ES-I3 (cell line): Measurements from ENCODE around the gene PHACTR4.
A peak's percentile ranks its signal among the peaks of the same experiment; 100 is the strongest.

Source experiments
- H3K36me3 ChIP-seq: 2 replicates; pipeline ENCODE4 v1.6.1; 2013; ENCODE audit warnings: mild to moderate bottlenecking, low read length, control low read depth, moderate library complexity; ENCODE audit not compliant: insufficient read depth
- H3K4me1 ChIP-seq: 2 replicates; pipeline ENCODE4 v1.6.1; 2013; ENCODE audit warnings: mild to moderate bottlenecking, control low read depth, low read length; ENCODE audit not compliant: insufficient read depth
- H3K9ac ChIP-seq: 2 replicates; pipeline ENCODE4 v1.6.1; 2013; ENCODE audit warnings: low read depth, mild to moderate bottlenecking, low read length, moderate library complexity
- H3K9me3 ChIP-seq: 2 replicates; pipeline ENCODE4 v1.6.1; 2013; ENCODE audit warnings: mild to moderate bottlenecking, low read length, moderate library complexity; ENCODE audit not compliant: control insufficient read depth, insufficient read depth

The PHACTR4 gene

DNA sequence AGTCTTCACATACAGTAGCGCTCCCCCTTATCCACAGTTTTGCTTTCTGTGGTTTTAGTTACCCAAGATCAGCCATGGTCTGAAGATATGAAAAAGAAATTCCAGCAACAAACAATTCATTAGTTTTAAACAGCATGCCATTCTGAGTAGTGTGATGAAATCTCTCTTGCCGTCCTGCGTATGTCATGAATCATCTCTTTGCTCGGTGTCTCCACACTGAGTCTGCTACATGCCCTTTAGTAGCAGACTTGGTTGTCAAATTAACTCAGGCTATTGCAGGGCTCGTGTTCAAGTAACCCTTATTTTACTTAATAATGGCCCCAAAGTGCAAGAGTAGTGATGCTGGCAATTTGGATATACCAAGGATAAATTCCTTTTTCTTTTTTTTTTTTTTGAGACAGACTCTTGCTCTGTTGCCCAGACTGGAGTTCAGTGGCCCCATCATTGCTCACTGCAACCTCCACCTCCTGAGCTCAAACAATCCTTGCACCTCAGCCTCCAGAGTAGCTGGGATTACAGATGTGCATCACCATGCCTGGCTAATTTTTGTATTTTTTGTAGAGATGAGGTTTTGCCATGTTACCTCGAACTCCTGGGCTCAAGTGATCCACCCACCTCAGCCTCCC, 22.6 kb downstream of the PHACTR4 start:
- Histone ChIP-seq H3K9ac (no peak overlapping the region), H3K36me3 (no peaks in the 10 kb centered on the region), H3K9me3 (no peaks in the 10 kb centered on the region), H3K4me1 (no peaks in the 10 kb centered on the region)

DNA sequence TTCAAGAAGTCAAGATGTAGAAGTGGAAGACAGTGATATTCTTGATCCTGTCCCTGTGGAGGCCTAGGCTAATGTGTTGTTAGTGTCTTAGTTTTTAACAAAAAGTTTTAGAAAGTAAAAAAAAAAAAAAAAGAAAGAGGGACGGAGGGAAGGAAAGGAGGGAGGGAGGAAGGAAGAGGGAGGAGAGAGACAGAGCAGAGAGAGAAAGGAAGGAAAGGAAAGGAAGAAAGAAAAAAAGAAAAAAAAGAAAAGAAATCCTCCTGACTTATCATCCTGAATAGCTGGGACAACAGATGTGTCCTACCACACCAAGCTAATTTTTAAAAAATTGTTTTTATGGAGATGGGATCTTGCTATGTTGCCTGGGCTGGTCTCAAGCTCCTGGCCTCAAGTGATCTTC, 24.6 kb downstream of the PHACTR4 start:
- Histone ChIP-seq H3K9me3 (no peaks in the 10 kb centered on the region), H3K4me1 (no peaks in the 10 kb centered on the region; the same call in 1 of the 2 replicates), H3K9ac (no peak overlapping the region), H3K36me3 (no peaks in the 10 kb centered on the region)

DNA sequence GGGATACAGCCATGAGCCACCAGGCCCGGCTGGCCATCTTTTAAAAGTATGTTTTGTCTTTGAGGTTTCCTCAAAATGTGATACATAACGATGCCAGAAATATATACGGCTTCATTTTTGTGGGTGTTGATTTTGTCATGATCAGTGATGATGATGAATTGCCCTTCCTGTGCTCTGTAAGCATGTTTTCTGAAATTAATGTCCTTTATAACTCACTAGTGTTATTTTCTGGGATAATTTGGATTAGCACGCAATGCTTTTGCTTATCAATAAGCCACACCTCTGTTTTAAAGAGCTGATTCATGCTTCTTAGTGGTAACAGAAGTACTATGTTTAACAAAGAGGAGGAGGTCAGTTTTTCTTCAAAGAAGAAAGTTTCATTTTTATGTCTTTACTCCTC, 25.6 kb downstream of the PHACTR4 start:
- no peaks in the 10 kb centered on the region for H3K36me3 ChIP-seq
- H3K9me3 ChIP-seq = no peaks in the 10 kb centered on the region
- H3K4me1 ChIP-seq = peaks cover 5% of the 10 kb centered on the region; the same call in 1 of the 2 replicates
- no peak overlapping the region for H3K9ac ChIP-seq

DNA sequence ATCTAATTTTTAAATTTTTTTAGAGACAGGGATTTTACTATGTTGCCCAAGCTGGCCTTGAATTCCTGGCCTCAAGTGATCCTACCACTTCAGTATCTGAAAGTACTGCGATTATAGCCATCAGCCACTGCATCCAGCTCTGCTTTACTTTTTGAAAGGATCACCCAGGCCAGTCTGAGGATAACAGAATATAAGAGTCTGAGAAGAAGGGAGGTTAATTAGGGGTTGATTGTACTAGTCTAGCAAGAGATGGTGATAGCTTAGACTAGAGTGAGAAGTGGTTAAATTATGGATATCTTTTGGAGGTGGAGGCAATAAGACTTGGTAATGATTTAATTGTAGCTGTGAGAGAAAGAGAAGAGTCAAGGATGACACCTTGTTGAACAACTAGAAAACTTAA, 32.2 kb downstream of the PHACTR4 start:
- peaks cover 5% of the 10 kb centered on the region for H3K4me1 ChIP-seq
- H3K9ac ChIP-seq = no peak overlapping the region
- H3K36me3 ChIP-seq = no peaks in the 10 kb centered on the region
- no peaks in the 10 kb centered on the region for H3K9me3 ChIP-seq

DNA sequence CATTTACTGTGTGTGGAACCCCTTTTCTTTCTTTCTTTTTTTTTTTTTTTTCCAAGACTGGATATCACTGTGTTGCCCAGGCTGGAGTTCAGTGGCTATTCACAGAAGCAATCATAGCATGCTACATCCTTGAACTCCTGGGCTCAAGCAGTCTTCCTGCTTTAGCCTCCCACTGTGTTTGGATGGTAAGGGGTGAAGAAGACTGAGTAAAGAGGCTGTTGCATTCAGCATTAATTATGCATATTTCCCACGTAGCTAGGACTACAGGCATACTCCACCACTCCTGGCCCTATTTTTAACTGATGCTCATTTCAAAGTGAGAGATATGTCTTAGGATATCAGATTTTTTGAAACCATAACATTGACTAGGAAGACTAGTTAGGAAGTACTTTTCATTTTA, 39.5 kb downstream of the PHACTR4 start:
- H3K36me3 ChIP-seq = no peaks in the 10 kb centered on the region
- no peaks in the 10 kb centered on the region for H3K9me3 ChIP-seq

DNA sequence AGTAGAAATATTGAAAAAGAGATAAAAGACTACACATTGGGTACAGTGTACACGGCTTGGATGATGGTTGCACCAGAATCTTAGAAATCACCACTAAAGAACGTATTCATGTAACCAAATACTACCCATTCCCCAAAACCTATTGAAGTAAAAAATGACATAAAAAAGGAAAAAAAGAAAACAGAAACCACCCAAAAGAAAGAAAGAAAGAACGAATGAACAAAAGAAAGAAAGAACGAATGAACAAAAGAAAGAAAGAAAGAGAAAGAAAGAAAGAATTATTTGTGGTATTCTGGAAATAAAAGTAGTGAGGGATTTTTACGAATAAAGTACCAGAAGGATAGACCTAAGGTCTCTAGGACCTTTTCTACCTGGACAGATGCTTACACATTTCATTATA, 42.1 kb downstream of the PHACTR4 start:
- H3K9ac ChIP-seq = no peak overlapping the region
- peaks cover 27% of the 10 kb centered on the region for H3K4me1 ChIP-seq
- H3K36me3 ChIP-seq = no peaks in the 10 kb centered on the region
- H3K9me3 ChIP-seq = no peaks in the 10 kb centered on the region

More for the DNA sequence above, 39.5 kb downstream of the PHACTR4 start:
- H3K9ac ChIP-seq = no peak overlapping the region
- peaks cover 10% of the 10 kb centered on the region for H3K4me1 ChIP-seq

DNA sequence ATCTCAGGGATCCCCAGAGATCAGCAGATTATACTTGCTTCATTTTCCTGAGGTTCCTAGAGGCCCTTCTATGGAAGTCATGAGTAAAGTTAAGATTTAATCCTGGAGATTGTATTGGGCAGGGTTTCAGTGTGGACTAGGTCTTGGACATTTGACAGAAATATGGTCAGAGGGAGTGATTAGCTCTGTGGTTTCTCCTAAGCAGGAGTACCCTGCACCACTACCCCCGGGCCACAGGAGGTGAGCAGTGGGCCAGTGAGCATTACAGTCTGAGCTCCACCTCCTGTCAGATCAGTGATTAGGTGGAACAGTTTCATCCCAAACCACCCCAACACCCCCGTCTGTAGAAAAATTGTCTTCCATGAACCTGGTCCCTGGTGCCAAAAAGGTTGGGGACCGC, 43.2 kb downstream of the PHACTR4 start:
- H3K4me1 ChIP-seq = peaks cover 28% of the 10 kb centered on the region

DNA sequence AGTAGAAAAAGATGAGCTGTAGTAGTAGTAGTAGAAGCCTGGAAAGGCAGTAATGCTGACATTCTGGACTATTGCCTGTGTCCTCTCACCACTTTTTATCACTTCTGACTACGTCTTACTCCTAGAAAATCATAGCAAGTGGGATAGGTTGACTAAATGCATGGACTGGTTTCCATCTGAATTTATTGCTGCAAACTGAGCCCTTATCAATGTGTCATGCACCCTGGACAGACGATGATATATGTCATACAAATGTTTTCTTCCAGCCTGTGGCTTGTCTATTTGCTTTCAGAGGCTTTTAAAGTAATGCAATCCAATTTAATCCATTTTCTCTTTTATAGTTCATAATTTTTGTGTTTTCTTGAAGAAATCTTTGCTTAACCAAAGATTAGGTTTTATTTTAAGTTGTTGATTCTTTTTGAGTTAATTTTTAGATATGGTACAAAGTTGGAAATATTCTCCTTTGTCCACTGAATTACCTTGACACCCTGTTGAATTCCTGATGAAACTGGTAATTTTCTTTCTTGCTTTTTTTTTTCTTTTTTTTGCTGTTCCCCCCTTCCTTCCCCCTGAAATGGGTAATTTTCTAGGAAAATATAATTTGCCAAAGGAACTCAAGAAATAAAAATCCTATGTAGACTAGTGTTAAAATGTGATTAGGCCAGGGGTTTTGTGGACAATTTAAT, 47.1 kb downstream of the PHACTR4 start:
- H3K9me3 ChIP-seq = no peaks in the 10 kb centered on the region
- H3K4me1 ChIP-seq = peaks cover 24% of the 10 kb centered on the region
- no peaks in the 10 kb centered on the region for H3K36me3 ChIP-seq
- H3K9ac ChIP-seq = peak overlapping the region; percentile 11; the same call in 1 of the 2 replicates

More for the DNA sequence above, 43.2 kb downstream of the PHACTR4 start:
- Histone ChIP-seq H3K9me3 (no peaks in the 10 kb centered on the region), H3K9ac (no peak overlapping the region), H3K36me3 (no peaks in the 10 kb centered on the region)

DNA sequence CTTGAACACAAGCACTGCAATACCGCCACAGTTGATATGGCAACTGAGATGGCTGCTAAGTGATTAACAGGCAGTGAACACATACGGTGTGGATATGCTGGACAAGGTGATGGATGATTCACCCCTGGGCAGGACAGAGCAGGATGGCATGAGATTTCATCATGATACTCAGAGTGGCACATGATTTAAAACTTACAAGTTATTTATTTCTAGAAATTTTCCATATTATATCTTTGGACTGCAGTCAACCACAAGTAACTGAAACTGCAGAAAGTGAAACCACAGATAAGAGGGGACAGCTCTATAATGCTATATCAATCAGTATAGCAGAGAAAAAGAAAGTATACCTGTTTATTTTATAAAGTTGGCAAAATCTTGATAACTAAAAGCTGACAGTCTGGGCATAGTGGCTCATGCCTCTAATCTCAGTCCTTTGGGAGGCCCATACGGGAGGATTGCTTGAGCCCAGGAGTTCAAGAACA, 47.9 kb downstream of the PHACTR4 start:
- Histone ChIP-seq H3K4me1 (peaks cover 27% of the 10 kb centered on the region), H3K9ac (no peak overlapping the region), H3K9me3 (no peaks in the 10 kb centered on the region), H3K36me3 (no peaks in the 10 kb centered on the region)

DNA sequence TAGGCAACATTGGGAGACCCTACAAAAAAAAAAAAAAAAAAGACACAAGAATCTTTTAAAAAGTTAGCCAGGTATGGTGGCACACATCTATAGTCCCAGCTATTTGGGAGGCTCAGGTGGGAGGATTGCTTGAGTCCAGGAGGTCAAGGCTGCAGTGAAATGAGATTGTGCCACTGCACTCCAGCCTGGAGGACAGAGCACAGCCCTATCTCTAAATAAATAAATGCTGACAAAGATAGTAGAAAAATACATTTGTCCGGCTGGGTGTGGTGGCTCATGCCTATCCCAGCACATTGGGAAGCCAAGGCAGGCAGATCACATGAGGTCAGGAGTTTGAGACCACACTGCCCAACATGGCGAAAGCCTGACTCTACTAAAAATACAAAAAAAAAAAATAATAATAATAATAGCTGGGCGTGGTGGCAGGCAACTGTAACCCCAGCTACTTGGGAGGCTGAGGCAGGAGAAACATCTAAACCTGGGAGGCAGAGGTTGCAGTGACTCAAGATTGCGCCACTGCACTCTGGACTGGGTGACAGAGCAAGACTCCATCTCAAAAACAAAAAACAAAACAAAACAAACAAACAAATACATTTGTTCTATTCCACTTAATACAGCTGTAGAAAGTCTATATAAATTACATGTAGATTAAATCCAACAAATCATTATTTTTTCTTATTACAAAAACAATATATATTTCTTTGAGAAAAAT, 48.5 kb downstream of the PHACTR4 start:
- H3K9ac ChIP-seq = no peak overlapping the region
- peaks cover 27% of the 10 kb centered on the region for H3K4me1 ChIP-seq
- H3K36me3 ChIP-seq = no peaks in the 10 kb centered on the region
- H3K9me3 ChIP-seq = no peaks in the 10 kb centered on the region

DNA sequence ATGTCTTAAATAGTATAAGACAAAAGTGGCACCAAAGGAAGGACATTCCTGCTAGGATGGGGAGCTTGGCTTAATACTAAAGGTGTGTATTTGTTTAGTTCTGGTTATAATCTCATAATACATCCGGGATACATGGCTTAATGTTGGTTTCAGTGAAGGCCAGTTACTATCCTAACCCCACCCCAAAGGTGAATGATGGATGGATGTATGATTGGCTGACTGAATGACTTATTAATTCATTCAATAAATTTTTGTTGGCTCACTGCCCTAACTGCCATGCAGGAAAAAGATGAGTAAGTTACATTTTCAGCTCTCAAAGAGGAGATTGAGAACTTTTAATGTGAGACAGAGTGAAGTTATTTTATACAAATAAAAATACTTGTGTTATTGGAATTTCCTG, 52.2 kb downstream of the PHACTR4 start:
- H3K9me3 ChIP-seq = no peaks in the 10 kb centered on the region
- no peaks in the 10 kb centered on the region for H3K36me3 ChIP-seq
- no peak overlapping the region for H3K9ac ChIP-seq
- peaks cover 4% of the 10 kb centered on the region; the same call in 1 of the 2 replicates for H3K4me1 ChIP-seq

DNA sequence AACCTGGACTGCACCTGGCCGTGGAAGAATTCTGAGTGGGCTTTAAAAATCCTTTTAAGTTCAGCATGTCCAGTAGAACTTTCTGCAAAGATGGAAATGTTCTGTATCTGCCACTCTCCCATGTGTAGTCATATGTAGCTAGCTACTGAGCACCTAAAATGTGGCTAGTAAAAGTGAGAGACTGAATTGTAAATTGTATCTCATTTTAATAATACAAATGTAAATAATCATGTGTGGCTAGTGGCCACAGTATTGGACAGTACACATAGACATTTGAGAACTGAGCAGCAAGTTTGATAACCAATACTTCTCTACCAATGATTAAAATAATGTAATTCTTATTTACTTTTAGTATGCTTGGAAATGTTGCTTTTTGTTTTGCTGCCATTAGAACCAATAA, 57.3 kb downstream of the PHACTR4 start:
- Histone ChIP-seq H3K9ac (no peak overlapping the region), H3K9me3 (no peaks in the 10 kb centered on the region), H3K4me1 (peaks cover 4% of the 10 kb centered on the region; the same call in 1 of the 2 replicates), H3K36me3 (no peaks in the 10 kb centered on the region)

DNA sequence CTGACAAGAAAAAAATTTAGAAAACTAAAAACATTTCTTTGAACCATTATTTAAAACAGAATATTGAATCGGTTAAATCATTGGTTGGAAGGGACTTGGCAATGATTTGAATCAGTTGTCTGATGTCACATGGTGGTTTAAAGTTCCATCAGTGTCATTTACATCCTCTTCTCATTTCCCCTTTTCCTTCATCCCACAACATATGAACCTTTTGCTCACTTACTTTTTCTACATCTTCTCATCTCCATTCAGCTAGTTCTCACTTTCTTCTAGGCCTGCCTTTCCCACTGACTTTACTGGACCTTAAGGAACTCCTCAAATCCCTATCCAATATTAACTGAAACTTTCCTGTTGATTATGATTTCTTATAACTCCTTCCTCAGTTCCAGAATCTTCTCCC, 58.5 kb downstream of the PHACTR4 start:
- Histone ChIP-seq H3K9me3 (no peaks in the 10 kb centered on the region), H3K4me1 (no peaks in the 10 kb centered on the region), H3K9ac (no peak overlapping the region), H3K36me3 (no peaks in the 10 kb centered on the region)

DNA sequence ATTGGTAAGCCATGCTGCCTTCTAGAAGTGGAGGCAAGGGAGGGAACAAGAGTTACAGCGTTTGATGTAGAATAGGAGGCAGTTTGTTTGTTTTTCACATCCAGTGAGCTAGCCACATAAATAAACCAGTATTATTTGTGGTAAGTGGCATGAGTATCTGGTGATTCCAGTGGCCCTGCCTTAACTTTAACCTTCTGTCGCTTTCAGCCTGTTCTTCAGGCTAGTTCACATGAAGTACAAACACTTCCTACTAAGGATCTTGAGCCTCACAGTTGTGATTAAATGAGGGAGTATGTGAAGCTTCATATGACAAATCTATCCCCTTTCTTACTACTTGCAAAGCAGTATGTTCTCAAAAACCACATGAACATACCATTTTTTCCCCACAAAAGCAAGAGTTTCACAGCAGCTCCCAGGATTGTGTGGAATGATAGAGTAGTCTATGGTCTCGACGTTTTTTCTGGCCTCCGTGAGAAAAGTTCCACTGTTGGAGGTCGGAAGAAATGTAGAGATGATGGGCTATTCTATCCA, 59.5 kb downstream of the PHACTR4 start:
- Histone ChIP-seq H3K36me3 (no peaks in the 10 kb centered on the region), H3K9me3 (no peaks in the 10 kb centered on the region), H3K9ac (no peak overlapping the region), H3K4me1 (no peaks in the 10 kb centered on the region)
